Measurements from ENCODE around the gene SECISBP2.

GRCh38 chr9:89310475-89311345 is 7.6 kb upstream of the SECISBP2 start, which contains the start of gene CKS2:
- peak; percentile 99 for TF ChIP-seq POLR2A (IDR thresholded peaks at IDR 0.05)
- TF ChIP-seq CTCF (IDR thresholded peaks at IDR 0.05) = peak in 2 of 3 donors; percentile 17 to 18

Measured in ovary (tissue), 3 donors.